Skin of body (tissue), 2 donors: ENCODE data around the gene ZHX3. TPM values are rescaled to one million over a fixed set of nuclear protein-coding genes. Genes with fewer than 3 reads are reported as not detected.
A peak's percentile ranks its signal among the peaks of the same experiment; 100 is the strongest.

Experiments used
- DNase-seq: peaks from one replicate; lab custom pipeline; 2025; lab: John Stamatoyannopoulos, UW
- total RNA-seq: library from RNA; depleted of rRNA; stranded (reverse); fragments of >200 nt; gene quantifications from one replicate; pipeline ENCODE4 v1.2.3, GENCODE V29; 2014

The ZHX3 gene
- total RNA-seq, 1 donor from 2014 or later: 11.6 TPM

DNA sequence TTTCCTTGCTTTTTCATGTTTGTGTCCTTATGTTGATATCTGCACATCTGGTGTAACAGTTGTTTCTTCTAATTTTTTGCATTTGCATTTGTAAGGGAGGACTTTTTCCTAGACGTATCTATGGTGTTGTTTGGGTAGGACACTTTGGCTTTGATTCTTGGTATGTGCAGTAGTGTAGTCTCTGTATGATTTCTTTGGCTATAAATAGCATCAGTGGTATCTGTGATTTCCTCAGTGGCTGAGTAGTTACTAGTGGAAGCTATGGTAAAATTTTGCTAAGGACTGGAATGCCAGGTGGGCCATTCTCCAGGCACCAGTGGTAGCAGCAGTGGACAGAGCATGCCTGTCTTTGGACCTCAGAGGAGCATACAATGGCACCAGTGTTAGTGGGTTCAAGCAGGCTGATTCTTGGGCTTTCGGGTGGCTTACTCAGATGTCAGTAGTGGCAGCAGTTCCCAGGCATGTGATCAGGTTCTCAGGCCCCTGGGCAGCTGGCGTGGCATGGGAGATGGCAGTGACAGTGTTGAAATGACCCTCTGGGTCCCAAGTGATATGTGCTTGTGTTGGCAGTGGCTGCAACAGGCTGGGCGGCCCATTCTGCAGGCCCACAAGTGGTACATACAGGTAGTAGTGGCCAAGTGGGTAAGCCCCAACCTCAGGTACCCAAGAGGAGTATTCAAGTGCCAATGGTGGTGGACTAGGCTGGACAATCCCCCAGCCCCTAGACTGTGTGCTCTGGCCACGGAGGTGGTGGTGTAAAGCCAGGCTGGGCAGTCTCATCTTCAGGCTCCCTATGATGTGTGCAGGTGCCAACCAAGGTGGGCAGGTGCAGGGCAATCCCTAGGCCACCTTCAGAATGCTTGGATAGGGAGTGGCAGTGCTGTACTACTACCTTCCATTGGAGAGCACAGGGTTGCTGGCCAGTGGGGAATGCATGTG, 125.7 kb downstream of the ZHX3 start:
- DNase-seq: no peak

DNA sequence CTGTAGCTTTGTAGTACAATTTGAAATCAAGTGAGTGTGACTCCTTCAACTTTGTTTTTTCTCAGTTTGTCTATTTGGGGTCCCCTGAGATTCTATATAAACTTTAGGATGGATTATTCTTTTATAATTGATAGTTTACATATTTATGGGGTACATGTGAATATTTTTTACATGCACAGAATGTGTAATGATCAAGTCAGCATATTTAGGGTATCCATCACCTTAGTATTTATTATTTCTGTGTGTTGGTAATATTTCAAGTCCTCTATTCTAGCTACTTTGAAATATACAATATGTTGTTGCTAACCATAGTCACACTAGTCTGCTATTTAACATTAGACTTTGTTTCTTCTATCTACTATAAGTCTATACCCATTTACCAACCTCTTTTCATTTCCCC, 129.9 kb downstream of the ZHX3 start:
- DNase-seq: no peak

DNA sequence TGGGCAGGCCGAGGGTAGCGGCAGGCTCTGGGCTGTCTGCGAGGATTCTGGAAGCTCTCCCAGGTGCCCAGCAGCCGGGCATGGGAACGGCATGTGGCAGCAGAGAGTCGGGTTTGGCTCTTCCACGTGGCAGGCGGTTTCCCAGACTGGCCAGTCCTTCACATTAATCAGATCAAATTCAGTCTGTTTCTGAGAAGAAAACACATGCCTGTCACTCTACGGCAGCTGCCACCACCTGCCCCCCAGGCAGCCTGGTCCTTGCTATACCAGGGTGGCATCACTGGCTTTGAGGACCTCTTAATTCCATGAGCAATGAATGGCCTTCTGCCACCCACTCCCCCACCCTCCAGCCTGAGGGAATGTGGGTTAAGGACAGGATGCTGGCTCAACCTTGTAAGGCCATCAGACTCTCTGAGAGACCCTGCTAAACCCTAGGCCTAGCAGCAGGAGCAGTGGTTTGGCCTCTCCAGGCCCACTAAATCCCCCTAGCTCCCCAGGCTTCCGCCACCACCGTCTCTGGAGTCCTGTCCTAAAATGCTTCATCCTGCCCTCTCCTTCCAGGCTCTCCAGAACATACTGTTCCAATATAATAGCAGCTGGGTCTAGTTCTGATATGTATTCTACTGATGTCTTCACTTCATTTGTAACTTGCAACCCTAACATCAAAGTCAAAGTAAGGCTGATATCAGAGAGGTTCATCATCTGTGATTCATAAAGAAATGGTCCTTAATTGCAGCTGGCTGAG, 132.3 kb downstream of the ZHX3 start:
- no peak for DNase-seq

DNA sequence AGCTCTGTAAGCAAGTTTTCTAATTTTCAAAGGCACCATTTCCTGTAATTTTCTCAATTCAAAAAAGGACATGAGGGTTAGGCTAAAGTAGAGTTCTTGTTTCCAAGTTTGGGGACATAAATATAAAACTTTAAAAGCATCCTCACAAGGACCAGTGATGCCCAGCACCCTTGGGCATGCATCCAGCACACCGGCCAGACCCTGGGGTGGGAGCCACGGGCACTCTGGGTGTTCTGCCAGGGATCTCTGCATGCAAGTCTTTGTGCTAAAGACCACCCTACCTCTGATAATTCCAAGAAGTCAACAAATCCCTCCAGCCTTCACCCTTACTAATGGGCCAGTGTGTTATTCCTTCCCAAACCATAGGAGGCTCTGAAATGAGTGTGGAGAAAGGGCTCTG, 133.7 kb downstream of the ZHX3 start:
- DNase-seq: no peak

DNA sequence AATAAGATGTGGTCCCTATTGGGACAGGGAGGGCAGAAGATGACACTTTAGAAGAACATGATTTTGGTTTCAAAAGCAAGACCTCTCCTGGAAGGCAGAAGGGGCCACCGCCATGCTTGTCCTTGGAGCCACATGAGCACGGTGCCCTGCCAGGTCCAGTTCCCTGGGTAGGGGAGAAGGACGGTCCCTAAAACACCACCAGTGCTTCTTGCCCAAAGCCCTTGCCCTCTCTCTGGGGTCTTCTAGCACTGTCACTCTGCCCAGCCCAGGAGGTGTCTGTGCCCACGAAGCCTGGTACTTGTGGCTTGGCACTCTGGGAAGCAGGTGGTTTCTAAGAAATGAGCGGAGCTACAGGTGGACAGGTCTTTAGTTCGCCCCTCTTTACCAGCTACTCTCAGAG, 134.1 kb downstream of the ZHX3 start:
- DNase-seq: no peak

DNA sequence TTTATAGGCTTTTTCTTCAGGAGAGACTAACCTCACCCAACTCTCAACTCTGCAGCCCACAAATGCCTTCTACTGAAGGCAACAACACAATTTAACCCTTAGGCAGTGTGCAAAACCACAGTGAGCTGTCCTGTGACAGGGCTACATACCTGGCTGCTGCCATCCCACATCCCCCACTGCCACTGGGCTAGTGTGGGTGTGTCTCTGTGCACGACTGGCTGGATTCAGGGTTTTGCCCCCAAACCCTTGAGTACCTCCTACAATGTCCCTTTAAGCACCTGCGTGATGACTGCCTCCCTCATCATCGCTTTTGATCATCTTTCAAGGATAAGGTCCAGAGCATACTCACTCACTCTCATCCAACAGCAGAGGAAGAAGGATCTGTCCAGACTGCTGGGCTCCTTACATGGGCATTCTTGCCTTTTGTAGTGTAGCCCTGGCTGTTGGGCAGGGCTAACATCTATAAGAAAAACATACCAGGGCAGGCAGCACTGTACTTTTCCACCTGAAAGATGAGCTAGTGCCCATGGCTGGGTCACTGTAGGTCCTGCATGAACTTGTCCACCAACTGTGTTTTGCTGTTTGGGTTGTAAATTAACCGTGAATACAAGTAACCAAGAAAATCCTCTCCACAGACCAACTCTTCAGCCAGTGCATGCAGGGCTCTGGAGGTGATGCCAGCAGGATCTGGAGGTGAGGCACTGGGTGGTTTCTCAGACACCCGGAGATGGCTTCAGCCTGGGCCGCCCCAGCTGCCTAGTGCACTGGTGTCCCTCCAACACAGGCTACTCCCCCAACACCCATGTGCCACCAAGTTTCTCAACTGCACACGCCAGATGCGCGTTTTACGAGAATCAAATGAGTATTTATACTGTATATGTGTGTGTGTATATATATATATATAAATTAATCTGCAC, 135.0 kb downstream of the ZHX3 start:
- no peak for DNase-seq

DNA sequence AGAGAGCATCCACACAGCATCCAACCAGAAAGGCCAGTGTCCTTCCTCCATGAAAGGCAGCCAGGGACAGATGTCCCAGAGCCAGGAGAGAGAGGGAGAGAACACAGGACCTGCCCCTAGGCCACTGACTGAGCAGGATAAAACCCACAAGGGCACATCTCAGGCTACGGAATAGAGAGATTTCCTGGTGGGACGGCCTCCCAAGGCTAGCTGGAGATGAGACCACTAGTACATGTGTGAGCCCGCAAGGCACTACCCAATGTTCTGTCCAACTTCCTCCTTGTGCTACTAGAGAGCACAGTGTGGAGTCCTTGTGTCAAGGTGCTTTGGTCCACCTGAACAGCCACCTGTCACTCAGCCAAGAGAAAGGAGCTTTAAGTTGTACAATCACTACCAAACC, 136.0 kb downstream of the ZHX3 start:
- no peak for DNase-seq

DNA sequence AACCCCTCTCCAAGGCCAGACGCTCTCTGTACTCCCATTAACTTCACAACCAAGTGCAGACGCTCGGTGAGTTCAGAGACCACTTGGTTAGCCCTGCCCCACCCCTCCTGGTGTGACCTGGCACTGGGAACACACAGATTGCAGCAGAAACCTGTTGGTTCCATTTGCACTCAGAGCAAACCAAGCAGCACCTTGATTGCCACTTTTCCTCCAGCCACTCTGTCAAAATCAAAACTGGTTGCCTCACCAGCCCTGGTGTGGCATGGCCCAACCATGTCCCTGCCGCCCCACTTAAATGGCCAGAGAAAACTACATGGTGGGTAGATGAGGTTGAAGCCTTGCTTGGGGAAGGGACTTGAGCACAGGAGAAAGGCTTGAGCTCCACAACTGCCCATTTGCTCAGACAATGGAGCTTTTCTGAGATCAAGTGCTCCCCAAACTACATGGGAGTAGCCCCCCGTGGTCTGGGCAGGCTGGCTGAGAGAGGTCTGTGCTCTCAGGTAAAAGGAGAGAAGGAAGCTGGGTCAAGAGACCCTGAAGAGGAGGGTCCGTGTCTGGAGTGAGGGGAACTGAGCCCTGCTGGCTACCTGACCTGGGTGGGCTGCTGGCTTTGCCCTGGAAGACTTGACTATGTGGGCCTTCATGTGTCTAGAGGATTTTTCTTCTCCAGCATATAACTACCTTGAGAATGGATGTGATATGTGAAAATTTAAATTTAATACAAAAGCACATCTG, 136.8 kb downstream of the ZHX3 start:
- DNase-seq: no peak

DNA sequence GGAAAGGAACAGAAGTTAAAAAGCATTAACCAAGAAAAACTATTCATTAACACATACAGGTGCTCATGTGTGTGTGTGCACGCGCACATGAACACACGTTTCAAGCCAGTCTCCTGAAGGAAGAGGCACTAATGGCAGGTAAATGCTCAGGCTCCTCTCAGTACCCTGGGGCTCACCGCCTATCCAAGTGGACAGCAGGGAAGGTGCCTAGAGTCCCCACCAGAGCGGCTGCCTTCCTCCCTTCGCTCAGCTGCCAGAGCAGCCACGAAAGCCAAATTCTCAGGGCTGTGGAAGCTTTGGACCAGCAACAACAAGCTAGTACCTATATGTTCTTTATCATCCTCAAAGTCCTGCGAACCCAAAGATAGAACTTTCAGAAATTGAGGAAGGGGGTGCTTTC, 137.6 kb downstream of the ZHX3 start:
- DNase-seq: no peak

DNA sequence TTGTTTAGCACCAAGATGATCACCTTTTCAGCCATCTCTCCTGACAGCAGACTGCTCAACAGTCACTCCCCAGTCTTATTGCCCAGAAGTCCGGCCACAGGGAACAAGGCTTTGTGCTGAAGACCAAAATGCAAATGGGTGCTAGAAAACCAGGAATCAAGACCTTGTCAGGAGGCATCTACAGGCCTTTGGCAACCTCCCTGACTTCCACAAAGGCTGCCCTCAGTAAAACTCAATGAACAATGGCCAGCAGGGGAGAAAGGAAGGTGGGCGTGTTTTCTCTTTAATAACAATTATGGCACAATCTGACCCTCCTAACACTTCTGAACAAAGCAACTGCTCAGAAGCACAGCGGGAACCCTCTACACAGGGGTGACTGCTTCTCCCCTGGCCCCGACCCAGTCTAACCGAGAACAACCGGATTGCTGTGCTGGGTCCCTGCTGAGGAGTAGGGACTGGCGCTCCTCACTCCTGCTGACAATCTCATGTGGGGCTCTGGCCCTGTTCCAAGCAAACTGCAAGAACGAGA, 138.6 kb downstream of the ZHX3 start:
- no peak for DNase-seq

DNA sequence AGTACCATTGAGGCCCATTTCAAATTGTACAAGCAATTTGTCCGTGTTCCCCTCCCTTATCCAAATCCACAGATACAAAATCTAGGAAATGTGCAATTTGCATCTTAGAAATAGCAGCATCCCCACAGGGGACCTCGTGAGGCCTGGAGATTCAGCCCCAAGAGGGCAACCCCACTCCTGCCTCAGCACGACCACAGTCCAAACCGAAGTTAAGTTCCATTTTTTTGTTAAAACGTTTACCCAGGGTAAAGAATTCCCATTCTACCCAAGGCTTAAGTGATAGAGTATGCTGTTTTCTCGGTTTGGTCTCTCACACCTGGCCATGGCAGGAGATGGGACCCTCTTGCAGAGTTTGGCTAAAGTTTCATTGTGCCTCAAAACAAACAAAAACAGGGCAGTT, 139.0 kb downstream of the ZHX3 start:
- DNase-seq: no peak

DNA sequence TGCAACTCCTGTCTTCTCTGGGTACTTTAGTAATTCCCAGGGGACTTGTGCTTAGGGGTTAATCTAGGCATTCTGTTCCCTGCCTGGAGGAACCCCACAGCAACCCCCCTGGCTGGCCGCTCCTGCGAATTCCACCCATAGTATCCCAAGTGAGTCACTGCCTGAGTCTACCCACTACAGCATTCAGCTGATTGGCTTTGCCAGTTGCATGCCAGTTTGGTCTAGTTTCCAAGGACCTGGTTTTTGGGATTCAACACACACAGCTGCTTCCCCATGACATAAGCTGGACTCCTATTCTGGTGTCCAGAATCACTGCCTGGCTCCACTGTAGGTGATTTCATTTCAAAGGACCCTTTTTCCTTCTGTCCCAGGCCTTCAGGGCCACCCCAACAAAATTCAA, 139.9 kb downstream of the ZHX3 start:
- DNase-seq: no peak

DNA sequence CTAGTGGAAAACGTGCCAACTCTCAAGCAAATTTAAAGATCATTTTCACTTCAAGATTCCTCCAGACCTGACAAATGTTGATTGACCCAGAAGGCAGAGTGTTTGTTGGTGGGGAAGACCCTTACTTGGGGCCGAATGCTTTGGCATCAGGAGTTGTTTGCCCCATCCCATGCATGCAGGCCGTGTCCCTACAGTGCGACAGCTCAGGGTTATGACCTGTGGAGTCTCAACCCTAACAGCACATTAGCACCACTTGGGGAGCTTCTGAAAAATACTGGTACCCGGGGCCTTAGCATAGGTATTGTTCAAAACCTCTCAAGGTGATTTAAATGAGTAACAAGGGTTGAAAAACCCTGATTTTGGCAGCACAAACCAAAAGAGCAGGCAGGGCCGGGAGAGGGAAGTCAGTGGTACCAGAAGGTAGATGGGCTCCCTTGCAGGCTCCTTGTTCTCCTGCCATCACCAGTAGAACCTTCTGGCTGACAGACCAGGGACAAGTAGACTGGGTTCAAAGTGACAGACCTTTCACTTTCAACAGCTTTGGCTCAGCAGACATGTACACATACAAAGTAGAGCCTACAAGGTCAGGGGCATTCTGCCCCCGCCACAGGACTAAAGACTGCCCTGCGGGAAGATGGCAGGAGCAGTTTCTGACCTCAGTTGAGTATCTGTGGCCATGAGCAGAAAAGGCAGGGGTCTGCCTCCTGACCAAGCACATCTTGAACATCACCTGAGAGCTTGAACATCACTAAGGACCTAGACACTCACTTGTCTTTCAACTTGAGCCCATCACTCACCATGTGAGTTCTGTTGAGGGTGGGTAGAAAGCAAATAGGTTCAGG, 140.6 kb downstream of the ZHX3 start:
- DNase-seq: no peak

DNA sequence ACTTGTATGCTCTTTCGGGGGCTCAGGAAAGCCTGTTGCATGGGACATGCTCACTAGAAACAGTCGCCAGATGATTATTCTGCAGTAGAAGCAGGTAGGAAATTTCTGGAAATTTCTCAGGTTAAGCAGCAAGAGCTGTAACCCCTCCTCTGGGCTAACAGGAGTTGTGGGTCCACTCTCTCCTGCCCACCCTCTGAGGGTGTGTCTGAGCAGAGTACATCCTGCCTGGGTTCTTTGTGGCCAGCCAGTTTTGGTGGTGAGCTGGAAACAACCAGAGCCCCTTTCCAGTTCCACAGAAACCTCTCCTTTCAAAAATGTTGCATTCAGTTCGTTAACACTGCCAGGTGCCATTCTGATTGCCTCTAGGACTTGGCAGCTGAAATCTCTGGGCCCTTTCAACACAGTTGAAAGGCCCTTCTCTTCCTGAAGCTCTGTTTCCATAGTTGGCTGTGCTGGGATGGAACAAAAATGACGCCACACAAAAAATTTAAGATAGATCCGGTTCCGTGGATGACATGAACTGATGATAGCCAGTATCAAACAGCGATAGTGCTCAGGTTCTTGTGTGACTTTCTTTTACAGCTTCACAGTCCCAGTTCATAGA, 141.7 kb downstream of the ZHX3 start:
- DNase-seq: no peak

DNA sequence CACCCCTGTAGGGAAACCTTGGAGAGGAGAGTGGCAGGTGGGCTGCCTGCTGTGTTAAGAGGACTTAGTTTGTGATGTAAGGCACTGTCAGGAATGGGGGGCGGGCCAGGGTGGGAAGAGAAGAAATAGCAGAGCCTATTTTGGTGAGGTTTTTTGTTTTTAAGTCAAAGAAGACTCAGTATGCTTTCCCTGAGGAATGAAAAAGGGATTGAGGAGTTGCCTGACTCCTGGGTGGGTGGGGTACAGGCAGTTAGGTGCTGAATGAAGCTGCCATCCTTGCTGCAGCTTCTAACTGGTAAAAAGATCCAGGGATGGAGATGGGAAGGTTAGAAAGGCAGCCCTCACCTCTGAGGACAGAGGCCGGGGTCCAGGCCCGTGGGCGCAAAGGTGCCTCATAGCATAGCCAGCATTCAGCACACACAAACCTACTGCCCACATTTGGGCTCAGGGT, 142.3 kb downstream of the ZHX3 start:
- DNase-seq: no peak

DNA sequence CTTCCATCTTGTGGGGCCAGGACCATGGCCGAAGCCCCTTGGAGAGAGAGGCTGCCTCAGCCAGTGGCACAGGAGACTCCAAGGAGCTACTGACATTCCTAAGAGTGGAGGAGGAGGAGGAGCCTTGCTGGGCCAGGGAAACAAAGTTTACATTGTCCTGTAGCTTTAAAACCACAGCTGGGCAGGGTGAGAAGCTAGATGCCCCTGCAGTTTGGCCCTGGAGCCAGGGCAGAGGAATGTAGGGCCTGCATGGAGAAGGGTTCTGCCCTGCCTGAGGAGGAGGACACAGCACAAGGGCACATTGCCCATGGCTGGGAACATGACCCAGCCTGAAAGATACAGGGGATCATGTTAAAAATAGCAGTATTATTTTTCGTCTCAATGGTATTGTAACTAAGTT, 142.7 kb downstream of the ZHX3 start:
- no peak for DNase-seq

DNA sequence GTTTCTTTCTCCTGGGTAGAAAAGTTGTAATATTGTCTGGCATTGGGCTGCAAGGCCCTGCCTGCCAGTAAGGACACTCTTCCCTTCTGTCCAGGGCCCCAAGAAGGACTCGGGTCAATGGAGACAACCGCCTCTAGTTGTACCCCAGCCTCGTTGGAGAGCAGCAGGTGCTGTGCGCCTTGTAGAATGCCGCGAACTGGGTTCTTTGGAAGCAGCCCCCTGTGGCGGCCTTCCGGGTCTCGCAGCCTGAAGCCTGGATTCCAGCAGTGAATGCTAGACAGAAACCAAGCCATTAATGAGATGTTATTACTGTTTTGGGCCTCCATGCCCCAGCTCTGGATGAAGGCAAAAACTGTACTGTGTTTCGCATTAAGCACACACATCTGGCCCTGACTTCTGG, 143.2 kb downstream of the ZHX3 start:
- DNase-seq: no peak

DNA sequence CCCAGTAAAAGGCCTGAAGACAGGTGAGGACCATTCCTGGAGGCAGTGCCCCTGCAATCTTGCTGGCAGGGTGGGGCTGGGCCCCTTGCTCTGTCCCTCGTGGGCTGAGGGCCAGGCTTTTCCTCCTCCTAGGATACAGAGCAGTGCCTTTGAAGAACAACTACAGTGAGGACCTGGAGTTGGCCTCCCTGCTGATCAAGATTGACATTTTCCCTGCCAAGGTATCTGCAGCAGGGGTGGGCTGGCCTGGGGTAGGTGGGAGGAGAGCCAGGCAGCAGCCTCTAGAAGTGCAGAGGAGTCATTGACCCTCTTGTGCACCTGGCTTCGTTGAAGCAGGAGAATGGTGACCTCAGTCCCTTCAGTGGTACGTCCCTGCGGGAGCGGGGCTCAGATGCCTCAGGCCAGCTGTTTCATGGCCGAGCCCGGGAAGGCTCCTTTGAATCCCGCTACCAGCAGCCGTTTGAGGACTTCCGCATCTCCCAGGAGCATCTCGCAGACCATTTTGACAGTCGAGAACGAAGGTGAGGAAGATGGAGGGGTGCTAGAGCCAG, 143.7 kb downstream of the ZHX3 start:
- no peak for DNase-seq

DNA sequence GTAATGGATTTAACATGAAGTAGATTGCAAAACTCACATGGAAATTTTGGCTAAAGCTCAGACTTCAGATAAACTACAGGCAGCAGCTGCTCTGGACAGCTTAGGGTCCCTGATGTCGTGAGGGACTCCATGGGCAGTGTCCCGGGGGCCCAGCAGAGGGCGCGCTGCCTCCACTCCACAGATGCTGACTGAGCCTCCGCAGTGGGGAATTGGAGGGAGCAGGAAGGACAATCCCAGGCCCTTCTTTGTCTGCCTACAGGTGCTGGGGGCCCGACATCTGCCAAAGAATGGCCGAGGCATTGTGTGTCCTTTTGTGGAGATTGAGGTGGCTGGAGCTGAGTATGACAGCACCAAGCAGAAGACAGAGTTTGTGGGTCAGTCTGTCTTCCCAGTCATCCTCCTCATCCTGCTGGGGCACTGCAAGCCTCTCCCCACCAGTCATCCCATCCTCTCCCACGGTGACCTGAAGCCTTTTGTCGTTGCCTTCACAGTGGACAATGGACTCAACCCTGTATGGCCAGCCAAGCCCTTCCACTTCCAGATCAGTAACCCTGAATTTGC, 144.3 kb downstream of the ZHX3 start:
- DNase-seq: peak; percentile 62
